Measurements from ENCODE around the gene SOX6.

GRCh38 chr11:15985127-15985859 is 371.1 kb downstream of the SOX6 start:
- TF ChIP-seq CTCF (IDR thresholded peaks at IDR 0.05) (no peak), IRF3 (IDR thresholded peaks at IDR 0.05; ENCODE audit: low read depth, low read length) (no peak), CHD2 (IDR thresholded peaks at IDR 0.05; ENCODE audit: low read length, partially characterized antibody) (no peak), REST (IDR thresholded peaks at IDR 0.05; ENCODE audit: low read depth, low read length) (no peak)
- TF ChIP-seq, protein P1, sequence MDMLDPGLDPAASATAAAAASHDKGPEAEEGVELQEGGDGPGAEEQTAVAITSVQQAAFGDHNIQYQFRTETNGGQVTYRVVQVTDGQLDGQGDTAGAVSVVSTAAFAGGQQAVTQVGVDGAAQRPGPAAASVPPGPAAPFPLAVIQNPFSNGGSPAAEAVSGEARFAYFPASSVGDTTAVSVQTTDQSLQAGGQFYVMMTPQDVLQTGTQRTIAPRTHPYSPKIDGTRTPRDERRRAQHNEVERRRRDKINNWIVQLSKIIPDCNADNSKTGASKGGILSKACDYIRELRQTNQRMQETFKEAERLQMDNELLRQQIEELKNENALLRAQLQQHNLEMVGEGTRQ (IDR thresholded peaks at IDR 0.05; ENCODE audit: borderline replicate concordance, low read depth, low read length), result no peak
- TF ChIP-seq, protein P2, sequence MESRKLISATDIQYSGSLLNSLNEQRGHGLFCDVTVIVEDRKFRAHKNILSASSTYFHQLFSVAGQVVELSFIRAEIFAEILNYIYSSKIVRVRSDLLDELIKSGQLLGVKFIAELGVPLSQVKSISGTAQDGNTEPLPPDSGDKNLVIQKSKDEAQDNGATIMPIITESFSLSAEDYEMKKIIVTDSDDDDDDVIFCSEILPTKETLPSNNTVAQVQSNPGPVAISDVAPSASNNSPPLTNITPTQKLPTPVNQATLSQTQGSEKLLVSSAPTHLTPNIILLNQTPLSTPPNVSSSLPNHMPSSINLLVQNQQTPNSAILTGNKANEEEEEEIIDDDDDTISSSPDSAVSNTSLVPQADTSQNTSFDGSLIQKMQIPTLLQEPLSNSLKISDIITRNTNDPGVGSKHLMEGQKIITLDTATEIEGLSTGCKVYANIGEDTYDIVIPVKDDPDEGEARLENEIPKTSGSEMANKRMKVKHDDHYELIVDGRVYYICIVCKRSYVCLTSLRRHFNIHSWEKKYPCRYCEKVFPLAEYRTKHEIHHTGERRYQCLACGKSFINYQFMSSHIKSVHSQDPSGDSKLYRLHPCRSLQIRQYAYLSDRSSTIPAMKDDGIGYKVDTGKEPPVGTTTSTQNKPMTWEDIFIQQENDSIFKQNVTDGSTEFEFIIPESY (IDR thresholded peaks at IDR 0.05; ENCODE audit: borderline replicate concordance, low read depth), result no peak

All from SK-N-SH (cell line).